GM18858 (cell line): Measurements from ENCODE around the gene LRRFIP1.
"Not testable (repeated sequence)": the region's sequence is repeated elsewhere in the genome, so short reads cannot be mapped to it uniquely, and the experiment has no call there.

ENCODE experiments used
- ATAC-seq: cut with Tn5 transposase; IDR thresholded peaks from one replicate; pipeline ENCODE4 v1.9.1; 2021; ENCODE audit not compliant: unreplicated experiment

The LRRFIP1 gene, protein sequence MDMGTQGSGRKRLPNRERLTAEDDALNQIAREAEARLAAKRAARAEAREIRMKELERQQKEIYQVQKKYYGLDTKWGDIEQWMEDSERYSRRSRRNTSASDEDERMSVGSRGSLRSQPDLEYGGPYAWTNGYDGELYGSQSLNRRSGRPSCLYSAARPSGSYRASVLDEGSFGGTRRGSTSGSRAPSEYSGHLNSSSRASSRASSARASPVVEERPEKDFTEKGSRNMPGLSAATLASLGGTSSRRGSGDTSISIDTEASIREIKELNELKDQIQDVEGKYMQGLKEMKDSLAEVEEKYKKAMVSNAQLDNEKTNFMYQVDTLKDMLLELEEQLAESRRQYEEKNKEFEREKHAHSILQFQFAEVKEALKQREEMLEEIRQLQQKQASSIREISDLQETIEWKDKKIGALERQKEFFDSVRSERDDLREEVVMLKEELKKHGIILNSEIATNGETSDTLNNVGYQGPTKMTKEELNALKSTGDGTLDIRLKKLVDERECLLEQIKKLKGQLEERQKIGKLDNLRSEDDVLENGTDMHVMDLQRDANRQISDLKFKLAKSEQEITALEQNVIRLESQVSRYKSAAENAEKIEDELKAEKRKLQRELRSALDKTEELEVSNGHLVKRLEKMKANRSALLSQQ

DNA sequence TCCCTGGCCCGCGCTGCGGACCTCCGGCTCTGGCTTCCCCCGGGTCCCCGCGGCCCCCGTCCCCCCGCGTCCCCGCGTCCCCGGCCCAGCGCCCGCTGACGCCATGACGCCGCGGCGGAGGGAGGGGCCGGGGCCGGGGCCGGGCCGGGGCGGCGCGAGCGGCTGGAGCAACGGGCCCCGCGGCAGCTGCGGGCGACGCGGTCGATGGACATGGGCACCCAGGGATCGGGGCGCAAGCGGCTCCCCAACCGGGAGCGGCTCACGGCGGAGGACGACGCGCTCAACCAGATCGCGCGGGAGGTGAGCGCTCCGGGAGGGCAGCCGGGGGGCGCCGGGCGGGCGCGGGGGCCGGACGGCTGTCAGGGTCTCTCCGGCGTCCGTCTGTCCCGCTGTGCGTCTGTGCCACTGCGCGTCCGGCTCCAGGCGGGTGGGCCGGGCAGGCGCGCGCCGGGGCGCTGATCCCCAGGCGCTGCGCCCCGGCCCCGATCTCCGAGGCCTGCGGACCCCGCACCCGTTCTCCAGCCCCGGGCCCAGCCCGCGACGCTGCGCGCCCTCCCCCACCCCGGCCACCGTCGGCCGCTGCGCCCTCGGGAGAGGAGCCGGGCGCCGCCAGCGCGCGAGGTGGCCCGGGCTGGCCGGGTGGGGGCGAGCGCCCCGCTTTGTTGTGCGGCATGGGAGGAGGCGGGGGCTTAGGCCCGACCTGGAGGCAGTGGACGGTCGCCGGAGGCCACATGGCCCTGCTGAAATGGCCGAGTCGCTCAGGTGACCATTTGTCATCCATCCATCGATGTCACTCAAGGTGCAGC lies at the start of gene LRRFIP1:
TSS of gene LRRFIP1 (plus strand) at position 147 of the 806 bp plus-strand sequence. CDS start at position 205, 58 bp downstream.
- no peak for ATAC-seq

DNA sequence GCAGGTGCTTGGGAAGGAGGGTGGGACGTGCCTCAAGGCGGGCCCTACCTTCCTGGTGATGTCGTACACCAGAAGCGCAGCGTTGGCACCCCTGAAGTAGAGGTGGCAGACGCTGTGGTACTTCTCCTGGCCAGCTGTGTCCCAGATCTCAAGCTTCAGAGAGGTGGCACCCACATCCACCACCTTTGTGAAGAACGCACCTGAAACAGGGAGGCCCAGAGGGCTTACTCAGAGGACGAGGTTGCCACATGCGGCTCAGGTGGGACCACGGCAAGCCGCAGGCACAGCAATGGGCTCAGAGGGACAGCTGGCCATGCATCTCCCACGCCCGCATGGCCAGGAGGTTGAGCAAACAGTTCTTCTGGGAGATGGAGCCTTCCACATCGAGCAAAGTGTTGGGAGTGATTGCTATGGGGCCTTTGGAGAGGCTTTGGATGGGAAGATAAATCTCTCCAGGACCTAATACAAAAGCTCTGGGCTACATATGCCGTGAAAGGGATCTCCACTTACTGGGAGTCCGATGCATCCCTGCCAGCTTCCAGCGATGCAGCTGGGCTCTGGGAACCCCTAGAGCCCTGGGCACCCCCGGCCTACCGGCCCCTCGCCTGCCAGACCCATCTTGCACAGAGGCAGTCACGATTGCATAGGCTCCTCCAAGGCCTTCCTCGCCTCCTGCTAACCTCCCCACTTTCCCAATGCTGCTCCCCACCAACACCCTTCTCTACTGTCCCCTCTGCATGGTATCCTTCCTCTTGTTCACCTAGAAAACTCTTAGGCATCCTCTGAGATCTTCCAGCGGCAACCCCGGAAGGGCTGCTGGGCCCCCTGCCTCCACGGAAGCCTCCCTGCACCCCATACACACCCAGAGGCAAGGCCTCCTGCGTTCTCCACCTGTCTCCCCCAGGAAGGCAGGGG lies 49.2 kb upstream of the LRRFIP1 start:
- no peak for ATAC-seq

DNA sequence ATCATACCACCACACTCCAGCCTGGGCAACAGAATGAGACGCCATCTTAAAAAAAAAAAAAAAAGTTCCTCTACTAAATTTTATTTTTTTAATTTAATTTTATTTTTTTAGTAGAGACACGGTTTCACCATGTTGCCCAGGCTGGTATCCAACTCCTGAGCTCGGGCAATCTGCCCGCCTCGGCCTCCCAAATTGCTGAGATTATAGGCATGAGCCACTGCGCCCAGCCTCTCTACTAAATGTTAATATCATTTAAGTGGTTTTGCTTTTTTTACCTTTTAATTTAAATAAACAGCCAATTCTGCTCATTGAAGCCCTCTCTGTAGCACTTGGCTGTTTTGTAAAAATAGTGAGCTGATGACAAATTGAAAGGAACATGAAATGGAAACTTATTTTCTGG lies 46.1 kb upstream of the LRRFIP1 start:
- ATAC-seq: no peak

DNA sequence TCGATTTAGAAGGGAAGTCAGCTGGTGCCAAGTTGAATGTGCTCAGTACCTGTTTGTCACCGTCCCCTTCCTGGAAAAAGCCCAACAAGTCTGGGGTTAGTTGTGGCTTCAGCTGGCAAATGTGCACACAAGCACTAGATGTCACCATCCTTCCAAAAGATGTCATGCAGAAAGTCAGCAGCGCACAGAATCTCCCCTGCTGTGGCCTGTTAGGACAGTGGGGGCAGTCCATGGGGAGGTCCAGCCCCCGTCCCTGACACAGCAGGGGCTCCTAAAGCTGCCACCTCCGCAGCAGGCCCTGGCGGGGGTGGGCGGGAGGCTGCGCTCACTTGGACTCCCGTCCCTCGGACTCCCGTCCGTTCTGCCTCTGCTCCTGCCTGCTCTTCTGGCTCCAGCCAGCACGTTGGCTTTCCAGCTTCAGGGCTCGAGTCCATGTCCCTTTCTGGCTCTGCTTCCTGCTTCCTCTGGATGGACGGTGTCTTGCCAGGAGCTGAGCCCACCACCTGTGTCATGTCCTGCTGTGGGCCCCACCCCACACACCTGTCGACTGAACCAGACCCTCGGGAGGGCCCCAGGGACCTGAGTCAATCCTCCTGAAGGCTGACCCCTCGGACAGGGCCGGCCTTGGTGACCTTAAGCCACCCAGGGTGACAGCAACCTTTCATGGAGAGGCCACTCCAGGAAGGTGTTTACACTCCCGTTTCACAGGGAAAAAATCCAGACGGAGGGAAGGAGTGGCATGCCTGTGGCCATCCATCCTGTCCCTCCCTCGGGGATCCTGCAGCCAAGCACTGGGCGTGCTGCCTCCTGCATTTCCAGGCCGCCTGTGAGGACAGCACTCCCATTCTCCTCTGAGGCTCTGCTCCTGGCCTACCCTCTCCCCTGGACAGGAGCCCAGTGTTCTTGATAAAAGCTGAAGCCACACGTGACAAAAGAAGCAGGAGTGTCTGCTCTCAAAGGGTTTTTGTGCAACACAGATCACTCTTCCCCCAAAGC lies 45.3 kb upstream of the LRRFIP1 start:
- ATAC-seq: no peak

DNA sequence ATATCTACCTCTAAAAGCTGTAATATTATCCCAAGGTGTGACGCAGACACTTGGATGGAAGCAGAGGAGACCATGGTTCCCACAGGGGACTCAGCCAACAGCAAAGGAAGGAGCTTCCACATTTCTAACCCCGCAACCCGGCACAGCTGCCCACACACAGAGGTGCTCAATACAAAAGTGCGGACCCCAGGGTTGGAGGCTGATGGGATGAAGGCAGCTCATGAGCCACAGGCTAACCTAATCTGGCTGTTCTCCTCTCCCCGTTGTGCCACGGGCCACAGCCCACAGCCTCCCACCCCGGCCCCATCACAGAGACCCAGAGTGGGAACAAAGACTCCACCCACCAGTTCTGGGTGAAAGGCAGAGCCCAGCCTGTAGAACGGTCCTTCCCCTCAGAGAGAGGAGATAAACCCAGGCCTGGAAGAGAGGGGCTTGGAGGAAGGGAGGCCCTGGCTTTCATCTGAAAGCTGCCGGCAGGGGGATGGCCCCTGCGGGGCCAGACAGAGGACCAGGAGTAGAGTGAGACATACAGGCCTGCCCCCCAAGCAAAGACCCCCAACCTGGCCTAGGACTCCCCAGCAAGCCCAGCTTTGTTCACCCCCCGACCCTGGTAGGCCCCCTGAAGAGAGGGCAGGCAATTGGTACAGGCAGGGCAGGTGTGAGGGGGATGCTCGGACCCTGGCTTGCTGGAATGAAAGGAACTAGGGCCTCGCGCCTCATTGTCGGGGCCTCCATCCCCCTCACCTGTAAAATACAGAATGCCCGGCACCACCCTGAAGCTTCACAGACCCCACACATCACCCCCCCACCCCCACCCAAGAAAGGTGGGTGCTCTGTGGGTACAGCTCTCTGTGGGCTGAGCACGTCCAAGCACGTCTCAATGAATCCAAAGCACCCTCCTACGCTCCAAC lies 43.7 kb upstream of the LRRFIP1 start:
- no peak for ATAC-seq

DNA sequence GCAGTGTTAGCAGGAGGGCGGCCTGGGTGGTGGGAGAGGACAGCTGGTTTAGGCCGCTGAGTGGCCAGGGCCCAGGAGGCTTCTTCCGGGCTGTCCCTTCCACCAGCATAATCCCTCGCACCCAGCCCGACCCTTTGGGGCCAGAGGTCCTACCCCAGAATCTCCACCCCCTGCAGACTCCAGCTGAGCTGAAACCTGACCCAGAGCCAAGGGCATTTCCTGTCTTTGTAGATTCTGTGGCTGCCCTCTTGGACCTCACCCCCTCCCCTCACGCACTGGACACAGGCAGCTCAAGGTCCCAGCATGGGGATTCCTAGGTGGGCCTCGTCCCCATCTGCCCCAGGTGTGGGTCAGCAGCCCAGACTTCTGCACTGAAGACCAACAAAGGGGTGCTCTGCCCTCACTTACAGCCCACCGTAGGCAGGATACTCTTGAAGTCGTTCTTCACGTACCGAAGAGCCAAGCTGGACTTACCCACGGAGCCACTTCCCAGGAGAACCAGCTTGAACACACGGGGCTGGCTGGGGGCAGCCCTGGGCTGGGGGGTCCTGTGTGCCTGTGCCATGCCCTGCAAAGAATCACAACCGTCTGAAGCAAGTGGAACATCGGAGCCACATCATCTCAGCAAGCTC lies 41.7 kb upstream of the LRRFIP1 start:
- no peak for ATAC-seq

DNA sequence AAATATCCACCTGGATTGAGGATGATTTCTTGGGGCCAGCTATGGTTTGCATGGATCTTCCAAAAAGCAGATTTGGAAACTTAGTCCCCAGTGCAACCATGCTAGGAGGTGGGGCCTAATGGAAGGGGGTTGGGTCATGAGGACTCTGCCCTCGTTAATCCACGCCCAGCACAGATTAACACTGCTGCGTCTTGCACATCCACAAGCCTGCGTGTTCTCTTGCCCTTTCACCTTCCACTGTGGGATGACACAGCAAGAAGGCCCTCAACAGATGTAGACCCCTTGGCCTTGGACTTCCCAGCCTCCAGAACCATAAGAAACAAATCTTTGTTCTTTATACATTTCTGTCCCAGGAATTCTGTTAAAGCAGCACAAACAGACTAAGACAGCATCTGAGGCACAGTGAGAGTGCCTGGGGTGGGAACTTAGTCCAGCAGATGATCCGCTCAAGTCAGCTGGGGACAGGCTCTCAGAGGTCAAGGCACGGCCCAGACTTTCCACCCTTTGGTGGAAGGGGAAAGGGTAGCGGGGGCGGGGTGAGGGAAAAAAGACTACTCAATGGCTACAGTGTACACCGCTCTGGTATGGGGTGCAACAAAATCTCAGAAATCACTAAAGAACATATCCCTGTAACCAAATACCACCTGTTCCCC lies 39.2 kb upstream of the LRRFIP1 start:
- ATAC-seq: no peak

DNA sequence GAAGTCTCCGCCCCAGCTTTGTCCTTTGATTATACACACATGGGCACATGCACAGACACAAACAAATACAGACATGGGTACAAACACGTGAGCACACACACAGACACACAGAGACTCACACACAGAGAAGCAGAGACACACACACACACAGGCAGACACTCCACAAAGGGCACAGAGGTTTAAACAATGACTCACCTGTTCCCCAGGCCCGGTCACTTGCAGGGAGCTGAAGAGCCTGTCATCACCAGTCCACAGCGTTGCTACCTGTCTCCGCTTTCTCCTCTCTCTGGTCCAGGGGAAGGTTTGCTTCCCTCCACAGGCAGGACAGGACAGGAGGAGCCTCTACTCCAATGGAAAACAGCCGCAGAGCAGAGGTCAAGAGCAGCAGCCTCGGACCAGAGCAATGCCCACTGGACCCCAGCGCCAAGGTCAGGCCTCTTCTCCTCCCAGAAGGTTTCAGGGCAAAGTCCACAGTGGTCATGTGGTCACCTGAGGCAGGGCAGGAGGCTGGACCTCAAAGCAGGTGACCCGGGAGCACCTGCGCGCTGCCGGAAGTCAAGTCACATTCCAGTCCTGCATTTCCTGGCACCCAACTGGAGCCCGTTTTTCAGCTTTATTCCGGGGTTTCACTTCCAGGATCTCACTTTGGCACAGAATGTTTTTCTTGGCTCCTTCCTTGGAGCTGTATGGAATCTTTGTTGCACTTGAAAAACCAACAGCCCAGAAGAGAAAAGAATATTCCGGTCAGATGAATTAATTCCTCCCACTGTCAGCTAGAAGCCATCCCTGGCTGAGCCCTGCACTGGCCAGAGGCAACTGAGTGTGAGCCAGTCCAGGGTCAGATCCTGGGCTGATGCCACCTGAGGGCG lies 36.9 kb upstream of the LRRFIP1 start, which contains the start of gene RAB17:
TSS of gene RAB17 (minus strand) at position 463 of the 869 bp plus-strand sequence. CDS start 4,580 bp downstream, outside the sequence.
- ATAC-seq: no peak

DNA sequence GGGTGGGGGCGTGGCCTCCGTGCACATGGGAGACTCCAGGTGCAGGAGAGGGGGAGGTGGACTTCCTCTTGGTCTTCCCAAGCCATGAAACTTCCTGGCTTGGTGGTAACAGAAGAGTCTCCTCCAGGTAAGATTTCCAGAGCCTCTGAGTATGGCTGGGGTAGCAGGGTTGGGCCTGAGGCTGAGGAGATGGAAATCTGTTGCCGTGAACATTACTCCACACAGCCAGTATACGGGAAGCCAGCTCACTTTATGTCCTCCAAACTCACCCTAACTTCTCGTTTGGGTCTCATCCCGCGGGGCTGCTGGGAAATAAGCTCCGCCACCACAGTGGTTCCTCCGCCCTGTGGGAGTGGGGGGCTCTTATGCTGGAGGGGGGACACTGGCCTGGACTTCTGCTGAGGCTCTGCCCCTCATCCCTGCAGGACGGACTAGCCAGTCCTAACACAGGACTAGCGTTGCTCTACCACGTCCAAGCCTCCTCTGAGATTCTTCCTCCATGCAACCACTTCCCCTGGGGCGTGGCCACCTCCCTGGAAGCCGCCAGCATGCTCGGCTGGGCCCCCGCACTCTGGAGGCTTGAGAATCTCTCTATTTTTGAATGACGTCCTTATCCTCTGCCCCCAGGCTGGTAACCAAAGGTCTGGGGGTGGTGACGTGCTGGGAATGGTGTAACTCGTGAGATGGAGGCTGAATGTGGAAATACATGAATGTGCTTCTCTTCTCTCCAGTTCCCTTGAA lies 36.1 kb upstream of the LRRFIP1 start:
- no peak for ATAC-seq

DNA sequence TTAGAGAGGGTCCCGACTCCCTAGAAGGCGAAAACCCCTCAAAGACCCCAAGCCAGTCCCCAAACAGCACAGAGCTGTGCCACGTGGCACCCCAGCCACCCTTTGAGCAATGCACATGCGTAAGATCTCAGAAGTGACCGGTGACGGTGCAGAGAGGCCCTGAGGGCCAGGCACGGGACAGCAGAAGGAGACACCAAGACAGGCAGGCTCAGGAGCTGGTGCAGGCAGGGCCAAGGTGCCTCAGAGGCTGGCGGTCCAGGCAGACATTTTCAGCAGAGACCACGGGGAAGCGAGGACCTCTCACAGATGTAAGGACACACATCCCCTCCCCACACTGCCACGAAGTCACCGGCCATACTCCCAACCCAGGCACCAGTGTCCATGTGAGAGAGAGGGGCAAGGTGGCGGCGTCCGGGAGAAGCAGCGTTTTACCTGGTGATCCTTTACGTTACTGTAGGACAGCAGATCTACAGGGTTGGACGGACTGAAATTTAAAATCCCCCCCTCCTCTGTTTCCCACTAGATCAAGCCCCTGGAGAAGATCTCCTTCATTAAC lies 34.9 kb upstream of the LRRFIP1 start:
- no peak for ATAC-seq

DNA sequence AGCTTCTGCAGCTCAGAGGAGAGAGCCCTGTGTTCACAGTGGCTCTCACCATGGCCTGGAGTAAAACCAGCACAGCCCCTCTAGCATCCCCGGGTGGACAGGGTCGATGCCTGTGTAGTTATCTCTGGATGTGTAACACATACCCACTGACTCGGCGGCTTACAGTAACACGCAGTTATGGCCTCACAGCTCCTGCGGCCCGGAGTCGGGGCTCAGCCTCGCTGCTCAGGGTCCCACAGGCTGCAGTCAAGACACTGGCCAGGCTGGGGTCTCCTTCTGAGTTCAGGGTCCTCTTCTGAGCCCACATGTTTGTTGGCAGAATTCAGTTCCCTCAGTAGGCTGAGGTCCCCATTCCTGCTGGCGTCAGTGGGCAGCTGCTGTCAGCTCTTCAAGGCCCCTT lies 34.4 kb upstream of the LRRFIP1 start:
- ATAC-seq: no peak

DNA sequence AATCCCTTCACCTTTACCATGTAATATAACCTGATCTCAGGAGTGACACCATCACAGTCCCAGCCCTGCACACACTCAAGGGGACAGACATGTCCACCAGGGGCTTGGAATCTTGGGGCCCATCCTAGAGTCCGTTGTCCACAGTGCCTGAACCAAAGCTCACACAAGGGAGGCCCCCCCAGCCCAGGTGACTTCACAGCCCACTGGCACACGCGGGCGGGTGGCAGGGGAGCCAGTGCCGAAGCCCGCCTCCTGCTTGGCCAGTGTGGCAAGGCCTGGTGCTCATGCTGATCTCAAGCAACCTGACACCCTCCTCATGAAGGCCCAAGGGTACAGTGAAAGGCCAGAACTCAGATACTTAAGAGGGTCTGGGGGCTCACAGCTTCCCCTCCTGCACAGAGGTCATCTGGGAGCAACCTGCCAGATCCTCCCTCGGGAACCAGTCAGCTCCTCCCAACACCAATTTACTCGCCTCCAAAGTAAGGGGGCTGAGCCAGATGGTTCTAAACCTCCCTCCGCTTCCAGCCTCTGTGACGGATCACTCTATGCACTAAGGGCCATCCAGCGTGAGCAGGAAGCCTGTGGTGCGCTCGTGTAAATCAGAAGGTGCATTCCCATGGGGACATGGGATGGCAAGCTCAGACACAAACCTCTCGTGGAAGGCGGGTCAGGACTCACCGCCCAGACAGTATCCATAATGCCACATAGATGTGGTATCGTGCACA lies 33.6 kb upstream of the LRRFIP1 start:
- no peak for ATAC-seq

DNA sequence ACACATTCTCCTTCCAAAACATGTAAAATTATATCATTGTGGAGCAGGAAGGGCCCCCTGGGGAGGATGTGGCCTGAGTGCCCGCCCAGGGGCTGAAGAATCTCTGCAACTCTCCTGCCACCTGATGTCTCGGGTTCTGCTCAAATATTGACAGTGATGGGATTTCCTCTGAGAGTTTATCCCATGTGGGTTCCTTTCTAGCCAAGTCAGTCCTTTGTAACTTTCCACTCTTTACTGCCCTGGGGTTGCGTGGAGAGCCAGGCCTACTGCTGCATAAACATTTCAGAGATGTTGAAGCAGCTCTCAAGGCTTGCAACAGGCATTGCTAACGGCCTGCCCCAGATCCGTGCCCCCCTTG lies 32.9 kb upstream of the LRRFIP1 start:
- no peak for ATAC-seq

DNA sequence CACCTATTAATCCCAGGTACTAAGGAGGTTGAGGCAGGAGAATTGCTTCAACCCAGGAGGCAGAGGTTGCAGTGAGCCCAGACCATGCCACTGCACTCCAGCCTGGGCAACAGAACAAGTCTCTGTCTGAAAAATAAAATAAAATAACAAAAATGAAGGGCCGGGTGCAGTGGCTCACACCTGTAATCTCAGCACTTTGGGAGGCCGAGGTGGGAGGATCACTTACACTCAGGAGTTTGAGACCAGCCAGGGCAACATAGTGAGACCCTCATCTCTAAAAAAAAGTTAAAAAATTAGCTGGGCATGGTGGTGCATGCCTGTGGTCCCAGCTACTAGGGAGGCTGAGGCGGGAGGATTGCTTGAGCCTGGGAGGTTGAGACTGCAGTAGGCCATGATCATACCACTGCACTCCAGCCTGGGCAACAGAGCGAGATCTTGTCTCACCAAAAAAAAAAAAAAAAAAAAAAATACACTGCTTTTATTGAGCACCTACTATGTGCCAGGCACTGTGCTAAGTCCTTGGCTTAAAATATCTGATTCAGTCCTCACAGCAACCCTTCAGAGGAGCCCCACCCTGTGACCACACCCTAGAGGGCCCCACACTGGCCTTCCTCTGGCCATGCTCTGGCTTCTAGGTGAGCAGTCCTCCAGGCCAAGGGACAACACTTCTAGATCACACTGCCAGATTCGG lies 31.4 kb upstream of the LRRFIP1 start:
- ATAC-seq: not testable (repeated sequence)
